ENCODE measurements around the gene C17orf75.

Gene C17orf75

DNA sequence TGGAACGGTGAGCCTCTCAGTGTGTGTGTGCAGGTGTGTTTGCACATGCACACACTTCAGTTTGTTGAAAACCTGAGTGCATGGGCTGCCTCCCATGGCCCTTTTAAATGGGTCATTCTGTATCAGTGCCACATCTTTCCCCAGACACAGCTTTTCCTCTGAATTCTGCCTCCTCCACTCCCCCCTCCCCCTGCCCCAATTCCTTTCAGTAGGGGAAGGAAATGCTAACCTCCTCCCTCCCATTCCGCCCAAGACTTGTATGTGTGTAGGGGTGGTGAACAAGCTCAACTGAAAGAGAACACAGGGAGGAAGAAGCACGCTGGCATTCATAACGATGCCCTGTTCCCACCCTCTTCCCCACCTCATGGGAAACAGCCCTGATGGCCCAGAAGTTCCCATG, 34.3 kb downstream of the C17orf75 start:
- in situ Hi-C loops (cut with HindIII; ENCODE audit: low sequenced_read_pairs) = no loop called here

DNA sequence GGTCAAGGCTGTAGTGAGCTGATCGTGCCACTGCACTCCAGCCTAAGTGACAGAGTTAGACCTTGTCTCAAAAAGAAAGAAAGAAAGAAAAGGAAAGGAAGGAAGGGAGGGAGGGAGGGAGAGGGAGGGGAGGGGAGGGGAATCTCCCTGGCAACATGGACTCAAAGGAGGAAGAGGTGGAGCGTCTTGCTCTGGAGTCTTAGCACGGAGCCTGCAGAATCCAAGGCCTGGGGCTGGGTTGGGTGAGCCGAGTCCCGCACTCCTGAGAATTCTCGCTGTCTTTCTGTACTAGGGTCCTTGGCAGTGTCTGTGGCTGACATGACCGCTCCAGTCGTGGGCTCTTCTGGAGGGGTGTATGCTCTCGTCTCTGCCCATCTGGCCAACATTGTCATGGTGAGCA, 36.9 kb downstream of the C17orf75 start:
- in situ Hi-C loops (cut with HindIII; ENCODE audit: low sequenced_read_pairs) = no loop called here

DNA sequence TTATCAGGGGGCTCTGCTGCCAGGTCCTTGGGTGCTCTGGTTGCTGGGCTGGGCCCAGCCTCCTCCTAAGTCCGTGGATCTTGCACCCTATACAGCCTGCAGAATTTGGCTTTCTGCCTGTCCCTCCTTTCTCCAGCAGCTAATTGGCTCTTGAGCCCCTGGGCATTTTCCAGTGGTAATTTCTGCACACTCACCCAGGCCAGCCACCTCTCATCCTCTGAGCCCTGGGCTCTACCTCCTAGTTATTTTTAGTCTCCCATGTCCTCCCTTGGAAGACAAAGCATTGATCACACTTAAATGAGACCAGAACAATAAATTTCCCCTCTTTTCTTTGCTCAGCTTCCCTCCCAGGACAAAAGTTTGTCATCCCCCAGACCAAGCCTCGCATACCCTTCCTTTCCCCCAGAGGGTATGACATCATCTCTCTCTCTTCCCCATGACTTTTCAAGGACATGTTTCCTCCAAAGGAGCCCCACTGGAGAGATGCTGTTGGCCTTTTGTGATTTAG, 38.1 kb downstream of the C17orf75 start:
- in situ Hi-C loops (cut with HindIII; ENCODE audit: low sequenced_read_pairs) = no loop called here

DNA sequence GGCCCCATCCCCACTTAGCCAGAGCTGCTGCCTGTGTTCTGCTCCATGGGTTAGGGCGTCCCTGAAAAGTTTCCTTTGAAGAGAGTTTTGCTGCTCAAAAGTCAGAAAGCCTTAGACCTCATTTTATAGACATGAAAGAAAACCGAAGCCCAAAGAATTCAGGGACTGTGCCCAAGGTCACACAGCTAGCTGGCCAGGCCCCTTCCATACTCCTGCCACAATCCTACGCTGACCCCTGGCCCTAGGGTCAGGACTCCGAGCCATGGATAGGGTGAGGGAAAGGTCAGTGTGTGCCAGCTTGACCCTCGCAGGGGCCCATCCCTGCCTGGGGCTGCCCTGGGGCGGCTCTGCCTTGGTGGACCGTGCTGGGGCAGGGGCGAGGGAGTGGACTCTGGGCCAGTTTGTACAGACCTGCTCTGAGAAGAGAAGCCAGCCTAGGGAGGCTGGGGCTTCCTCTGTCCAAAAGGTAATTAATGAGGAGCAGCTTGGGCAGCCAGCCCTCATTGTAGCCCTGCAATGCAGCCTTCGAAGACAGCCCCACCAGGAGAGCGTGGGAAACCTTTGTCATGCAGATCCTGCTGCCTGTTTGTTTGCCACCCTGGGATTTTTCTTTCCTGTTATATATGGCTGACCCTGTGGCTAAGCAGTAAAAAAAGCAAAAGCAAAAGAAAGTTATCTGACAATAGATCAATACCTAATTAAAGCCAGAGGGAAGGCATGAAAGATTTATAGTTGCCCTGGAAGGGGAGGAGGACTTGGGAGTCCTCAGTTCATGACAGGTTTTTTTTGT, 38.9 kb downstream of the C17orf75 start:
- in situ Hi-C loops (cut with HindIII; ENCODE audit: low sequenced_read_pairs) = no loop called here

DNA sequence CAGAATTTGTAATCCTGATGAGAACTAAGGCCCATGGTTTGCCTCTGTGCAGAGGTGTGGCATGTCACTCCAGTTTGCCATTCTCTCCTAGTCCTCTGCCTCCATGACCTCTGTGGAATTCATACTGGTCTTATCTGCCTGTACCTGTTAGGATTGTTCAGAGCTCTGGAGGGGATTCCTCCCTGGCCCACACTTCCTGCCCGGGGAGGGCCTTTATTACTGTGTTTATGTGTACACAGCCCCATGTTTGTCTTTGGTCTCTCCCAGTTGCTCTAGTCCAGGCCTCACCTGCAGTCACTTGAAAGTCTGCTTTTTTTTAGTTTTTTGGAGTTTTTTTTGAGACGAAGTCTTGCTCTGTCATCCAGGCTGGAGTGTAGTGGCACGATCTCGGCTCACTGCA, 39.9 kb downstream of the C17orf75 start:
- in situ Hi-C loops (cut with HindIII; ENCODE audit: low sequenced_read_pairs) = no loop called here

DNA sequence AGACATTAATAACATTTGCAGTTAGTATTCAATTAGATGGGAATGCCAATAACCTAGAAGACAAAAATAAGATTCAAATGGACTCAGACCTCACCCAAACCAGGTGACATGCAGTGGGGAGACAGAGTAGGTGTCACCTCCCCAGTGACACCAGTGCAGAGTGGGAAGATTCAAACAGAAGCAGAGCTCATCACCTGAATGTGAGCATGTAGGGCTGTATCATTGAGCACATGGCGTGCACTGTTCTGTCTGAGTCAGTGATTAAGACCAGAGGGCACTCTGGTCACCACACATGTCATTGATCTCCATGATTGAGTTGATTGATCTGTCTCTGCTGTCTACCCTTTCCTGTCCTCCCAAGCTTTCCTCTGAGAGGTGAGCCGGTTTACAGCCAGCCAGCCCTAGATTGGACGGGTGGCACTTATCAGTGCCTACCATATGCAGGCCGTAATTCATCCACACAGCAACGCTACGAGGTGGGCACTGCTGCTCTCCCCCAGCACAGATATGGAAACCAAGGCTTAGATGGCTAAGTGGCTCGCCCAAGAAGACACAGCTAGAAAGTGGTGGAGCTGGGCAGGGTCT, 42.3 kb downstream of the C17orf75 start:
- in situ Hi-C loops (cut with HindIII; ENCODE audit: low sequenced_read_pairs) = no loop called here

DNA sequence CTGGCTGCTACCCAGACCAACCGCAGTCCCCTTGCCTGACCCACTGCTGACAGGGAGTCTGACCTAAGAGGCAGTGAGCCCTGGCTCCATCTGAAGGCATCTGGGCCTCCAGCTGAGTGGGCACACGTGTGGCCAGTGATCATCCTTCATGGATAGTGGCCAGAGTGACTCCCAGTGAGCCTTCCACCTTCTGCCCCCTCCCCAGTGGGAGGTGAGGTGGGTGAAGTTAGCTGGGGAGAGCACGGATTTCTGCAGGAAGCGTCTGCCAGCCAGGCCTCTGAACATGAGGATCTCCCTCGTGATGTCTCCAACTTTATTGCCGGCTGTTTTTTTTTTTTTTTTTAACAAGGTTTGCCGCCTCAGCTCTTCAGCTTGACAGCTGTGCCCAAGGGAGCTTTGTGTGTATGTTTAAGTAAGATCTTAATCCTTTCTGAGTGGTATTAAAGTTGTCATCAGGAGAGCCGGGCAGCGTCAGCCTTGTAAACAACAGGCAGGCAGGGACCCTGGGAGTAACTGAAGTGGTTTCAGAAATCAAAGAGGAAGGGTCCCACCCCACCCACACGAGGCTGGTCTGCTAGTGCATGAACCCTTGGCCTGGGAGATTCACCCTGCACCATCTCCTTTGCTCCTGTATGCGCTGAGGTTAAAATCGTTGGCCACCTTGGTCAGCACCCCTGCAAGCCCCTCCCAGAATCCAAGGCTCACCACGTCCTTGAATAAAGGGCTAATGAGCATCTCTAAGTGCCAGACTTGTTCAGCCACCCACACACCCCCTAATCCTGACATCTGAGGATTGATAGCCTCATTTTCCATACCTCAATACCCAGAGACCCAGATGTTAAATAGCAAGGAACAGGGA, 43.0 kb downstream of the C17orf75 start:
- in situ Hi-C loops (cut with HindIII; ENCODE audit: low sequenced_read_pairs) = no loop called here

DNA sequence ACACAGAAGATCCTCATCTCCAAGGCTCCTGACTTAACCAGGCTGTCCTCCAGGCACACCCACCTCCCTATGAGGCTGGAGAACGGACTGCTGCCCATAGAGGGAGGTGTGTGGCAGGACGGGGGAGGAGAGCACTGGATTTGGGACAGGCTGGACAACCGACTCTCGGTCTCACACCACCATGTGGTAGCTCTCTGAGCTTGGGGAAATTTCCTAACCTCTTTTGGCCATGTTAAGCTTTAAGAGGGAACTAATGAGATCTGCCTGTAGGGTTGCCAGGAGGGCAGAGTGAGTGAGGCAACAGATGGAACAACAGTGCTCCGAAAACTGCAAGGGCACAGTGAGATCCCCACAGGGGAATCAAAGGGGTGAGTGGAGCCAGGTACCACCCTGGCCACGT, 43.7 kb downstream of the C17orf75 start:
- in situ Hi-C loops (cut with HindIII; ENCODE audit: low sequenced_read_pairs) = no loop called here

DNA sequence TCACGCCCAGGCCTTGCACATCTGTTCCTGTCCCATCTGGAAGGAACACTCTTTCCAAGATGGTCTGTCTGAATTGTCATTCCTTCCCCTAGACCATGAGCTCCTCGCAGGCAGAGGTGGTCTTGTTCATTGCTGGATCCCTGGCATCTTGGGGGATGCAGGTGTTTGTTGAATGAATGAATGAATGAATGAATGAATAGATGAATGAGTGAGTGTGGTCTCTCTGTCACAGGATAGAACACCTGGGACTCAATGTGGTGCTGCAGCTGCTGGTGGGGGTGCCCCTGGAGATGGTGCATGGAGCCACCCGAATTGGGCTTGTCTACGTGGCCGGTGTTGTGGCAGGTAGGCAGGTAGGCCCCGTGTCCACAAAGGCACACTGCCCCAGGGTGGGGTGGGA, 44.1 kb downstream of the C17orf75 start:
- in situ Hi-C loops (cut with HindIII; ENCODE audit: low sequenced_read_pairs) = no loop called here

DNA sequence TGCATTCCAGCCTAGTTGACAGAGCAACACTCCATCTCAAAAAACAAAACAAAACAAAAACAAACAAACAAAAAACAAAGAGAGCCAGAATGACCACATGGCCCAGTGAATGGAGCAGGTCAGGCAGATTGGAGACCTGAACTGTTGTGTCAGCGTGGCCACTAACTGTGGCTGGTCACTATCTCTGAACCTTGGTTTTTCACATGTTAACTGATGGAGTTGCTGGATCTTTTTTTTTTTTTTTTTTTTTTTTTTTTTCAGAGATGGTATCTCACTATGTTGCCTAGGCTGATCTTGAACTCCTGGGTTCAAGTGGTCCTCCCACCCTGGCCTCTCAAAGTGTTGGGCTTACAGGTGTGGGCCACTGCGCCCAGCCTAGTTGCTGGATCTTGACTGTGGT, 44.5 kb downstream of the C17orf75 start:
- in situ Hi-C loops (cut with HindIII; ENCODE audit: low sequenced_read_pairs) = no loop called here

DNA sequence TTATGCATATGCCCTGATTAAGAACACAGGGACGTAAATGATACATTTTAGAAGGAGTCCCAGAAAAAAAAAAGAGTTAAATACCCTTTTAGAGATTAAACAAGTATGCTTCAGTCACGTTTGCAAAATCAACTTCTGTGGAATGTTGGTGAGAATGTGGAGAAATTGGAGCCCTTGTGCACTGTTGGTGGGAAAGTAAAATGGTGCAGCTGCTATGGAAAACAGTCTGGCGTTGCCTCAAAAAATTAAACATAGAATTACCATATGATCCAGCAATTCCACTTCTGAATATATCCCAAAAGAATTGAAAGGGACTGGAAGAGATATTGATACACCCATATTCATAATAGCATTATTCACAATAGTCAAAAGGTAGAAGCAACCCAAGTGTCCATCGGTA, 49.9 kb downstream of the C17orf75 start:
- in situ Hi-C loops (cut with HindIII; ENCODE audit: low sequenced_read_pairs) = no loop called here

DNA sequence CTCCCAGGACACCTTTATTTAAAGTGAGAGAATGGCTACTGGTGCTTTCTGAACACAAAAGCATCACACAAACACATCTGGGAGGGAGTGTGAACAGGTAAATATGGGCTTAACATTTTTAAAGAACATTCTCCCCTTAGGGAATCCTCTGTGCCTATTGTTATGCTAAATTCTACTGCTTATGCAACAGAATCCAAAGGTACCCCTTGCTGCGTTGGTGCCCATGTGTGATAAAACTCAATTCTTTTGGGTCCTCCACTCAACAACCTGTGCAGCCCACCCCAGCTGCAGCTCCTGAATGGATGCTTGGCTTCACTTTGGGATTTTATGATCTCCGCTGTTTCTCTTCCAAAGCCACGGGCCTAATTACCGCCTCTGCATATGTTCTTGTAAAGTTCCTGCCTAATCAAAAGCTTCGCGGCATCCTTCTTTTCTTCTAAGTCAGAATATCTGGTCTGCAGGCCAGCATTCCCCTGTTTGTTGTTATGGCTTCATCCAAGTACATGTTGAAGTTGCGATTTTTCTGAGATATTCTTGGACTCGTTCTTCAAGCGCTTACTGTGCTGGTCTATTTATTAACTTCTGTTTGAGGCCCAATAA, 52.4 kb downstream of the C17orf75 start:
- in situ Hi-C loops (cut with HindIII; ENCODE audit: low sequenced_read_pairs) = loop anchor here (5.0 kb wide), 1 partner anchor 43 kb away; no protein-coding TSS in a partner anchor

DNA sequence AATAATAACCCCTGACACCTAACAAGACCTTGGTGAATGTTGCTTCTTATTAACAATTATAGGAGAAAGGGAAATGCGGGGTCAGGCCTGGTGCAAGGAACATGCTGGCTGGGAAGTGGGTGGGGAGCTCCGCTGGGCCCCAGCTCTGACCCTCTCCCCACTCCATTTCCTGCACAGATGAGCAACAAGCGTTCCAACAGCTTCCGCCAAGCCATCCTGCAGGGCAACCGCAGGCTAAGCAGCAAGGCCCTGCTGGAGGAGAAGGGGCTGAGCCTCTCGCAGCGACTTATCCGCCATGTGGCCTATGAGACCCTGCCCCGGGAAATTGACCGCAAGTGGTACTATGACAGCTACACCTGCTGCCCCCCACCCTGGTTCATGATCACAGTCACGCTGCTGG, 53.4 kb downstream of the C17orf75 start:
- in situ Hi-C loops (cut with HindIII; ENCODE audit: low sequenced_read_pairs) = loop anchor here (5.0 kb wide), 1 partner anchor 44 kb away; no protein-coding TSS in a partner anchor

DNA sequence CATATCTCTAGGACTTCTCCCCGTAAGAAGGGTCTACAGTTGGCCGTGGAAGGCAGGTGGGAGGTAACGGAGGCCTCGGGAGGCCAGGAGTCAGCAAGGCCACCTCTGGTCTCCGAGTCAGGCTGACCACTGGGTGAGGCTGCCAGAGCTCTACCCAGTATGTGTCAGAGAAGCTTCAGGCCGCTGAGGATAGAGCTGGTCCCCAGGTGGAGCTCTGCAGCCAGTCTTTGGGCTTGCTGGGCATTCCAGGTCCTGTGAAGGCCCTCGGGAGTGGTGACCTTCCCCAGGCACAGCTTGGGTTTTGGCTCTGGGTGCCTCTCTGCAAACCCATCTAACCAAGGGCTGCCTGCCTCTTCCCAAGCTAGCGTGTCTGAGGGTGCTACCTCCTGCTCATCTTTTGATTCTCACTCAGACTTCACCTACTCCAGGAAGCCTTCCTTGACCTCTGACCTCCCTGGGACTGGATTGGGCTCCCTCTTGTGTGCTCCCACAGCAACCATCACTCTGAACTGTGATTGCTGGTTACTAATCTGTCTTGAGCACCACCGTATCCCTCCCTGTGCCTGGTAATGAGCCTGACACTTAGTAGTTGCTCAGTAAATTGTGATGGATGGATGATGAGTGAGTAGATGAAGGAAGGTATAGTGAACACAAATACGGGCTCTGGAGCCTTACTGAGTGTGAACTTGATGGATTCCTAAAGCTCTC, 54.0 kb downstream of the C17orf75 start:
- in situ Hi-C loops (cut with HindIII; ENCODE audit: low sequenced_read_pairs) = loop anchor here (5.0 kb wide), 1 partner anchor 44 kb away; no protein-coding TSS in a partner anchor

DNA sequence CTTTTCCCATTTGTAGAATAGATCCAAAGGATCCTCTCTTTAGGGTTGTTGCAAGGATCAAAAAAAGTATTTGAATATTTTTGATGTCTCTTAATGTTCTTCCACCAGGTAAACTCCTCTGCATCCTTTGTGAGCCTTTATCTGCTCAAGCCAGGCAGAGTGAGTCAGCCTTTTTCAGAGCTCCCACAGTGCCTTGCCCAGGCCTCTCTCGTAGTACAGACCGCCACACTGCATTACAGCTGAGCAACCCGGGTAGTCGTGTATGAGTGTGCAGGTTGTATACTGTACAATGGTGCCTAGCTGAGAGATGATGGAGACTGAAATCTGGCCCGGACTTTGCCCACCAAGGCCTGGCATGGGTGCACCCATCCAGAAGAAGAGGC, 55.5 kb downstream of the C17orf75 start:
- in situ Hi-C loops (cut with HindIII; ENCODE audit: low sequenced_read_pairs) = loop anchor here (5.0 kb wide), 1 partner anchor 46 kb away; no protein-coding TSS in a partner anchor

DNA sequence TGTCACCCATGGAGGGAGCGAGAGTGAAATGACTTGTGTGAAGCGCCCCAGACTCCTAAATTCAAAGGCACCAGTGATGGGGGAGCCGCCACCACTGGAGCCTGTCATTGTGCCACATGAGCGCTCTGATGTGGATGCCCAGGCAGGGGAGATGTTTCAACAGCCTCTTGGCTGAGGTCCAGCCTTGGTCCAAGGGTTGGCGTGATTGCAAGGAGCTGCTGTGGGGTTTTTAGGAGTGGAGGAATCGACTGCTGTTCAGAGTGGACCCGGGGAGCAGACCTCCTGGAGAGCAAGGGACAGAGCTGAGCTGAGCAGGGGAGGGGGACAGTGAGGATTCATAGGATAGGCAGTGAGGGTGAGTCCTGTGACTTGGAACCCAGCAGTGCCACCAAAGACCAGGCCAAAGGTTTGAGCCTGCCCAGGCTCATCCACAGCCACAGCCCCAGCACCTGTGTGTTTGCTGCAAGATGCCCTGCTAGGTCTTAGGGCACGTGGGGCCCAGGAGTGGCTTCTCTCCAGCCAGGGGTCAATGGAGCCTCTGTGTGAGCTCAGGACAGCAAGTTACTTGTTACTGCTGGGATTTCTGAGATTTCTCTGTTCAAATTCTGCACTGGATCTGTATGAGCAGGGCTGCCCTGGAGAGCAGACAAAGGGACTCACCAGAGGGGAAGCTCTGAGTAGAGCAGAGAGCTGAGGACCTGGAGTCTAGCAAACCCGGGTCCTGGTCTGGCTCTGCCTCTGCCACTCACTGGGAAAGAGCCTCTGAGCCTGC, 56.0 kb downstream of the C17orf75 start:
- in situ Hi-C loops (cut with HindIII; ENCODE audit: low sequenced_read_pairs) = loop anchor here (5.0 kb wide), 1 partner anchor 46 kb away; no protein-coding TSS in a partner anchor

DNA sequence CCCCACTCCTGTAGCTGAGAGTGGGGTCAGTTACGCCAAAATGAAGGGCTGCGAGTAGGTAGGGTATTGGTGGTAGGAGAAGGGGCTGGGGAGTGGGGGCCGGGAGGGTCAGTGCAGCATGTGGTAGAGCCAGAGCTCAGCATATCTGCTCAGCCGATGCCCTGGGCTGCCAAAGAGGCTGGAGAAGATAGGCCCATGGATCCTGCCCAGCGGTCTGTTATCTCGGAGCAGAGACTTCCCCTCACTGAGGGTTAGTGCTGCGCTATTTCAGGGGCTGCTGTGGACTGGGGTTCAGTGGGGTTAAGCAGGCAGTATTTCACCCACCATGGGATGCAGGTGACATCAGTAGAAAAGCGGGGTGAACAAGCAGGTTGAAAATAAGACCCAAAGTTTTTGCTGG, 56.7 kb downstream of the C17orf75 start:
- in situ Hi-C loops (cut with HindIII; ENCODE audit: low sequenced_read_pairs) = loop anchor here (5.0 kb wide), 1 partner anchor 47 kb away; no protein-coding TSS in a partner anchor

DNA sequence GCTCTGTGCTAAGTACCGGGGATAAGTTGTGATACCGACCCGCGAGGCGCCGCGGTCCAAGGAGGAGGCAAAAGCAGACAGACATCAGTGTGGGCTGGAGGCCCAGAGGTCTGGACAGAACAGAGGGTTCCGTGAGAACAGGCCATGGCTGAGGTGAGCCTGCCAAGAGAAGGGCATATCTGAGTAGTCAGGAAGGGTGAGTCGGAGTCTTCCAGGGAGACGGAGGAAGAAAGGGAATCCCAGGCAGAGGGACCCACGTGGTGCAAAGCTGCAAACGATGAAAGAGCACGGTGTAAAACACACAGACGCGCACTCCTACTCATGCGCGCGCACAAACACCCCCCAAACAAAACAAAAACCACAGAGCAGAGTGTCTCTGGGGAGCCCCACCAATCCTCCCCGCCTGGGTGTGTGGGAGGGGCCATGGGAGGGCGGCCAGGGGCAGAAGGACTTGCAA, 58.2 kb downstream of the C17orf75 start:
- in situ Hi-C loops (cut with HindIII; ENCODE audit: low sequenced_read_pairs) = no loop called here

DNA sequence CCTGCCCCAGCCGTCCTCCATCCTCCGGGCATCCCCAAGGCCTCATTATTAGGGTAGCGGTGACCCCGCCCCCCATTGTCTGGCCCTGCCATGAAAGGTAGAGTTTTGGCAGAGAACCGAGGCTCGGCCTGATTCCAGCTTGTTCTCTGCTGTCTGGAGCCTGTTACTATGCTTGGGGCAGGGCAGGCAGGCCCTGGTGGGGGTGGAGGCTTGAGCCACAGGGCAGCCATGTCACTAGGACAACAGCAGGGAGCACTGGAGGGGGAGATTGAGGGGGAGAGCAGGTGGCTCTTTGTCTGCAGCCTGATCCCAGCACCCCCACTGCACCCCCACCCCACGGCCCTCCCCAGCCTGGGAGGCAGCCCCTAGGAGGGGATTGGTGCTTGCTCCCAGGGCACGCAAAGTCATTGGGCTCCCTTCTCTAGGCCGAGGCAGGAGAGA, 60.9 kb downstream of the C17orf75 start:
- in situ Hi-C loops (cut with HindIII; ENCODE audit: low sequenced_read_pairs) = no loop called here
